Endothelial cell of umbilical vein (primary cell): ENCODE results near the gene SOX5. TPM values are rescaled to one million over a fixed set of nuclear protein-coding genes. Genes with fewer than 3 reads are reported as not detected.

Source experiments
- BruUV-seq: library from RNA; stranded (reverse); fragments of 400-500 nt; replicated peaks from 2 replicates; lab custom pipeline; 2021; lab: Mats Ljungman, UMichigan
- CTCF ChIA-PET: fragments of 300-600, 350-600 bp; sonication (Branson Sonifier 250); formaldehyde crosslinking; loops from one replicate; lab custom pipeline; 2021; ENCODE audit warnings: antibody characterized with exemption, inconsistent platforms; lab: Charles Lee
- POLR2A ChIA-PET: fragments of 300-600, 350-600 bp; sonication (Branson Sonifier 250); formaldehyde crosslinking; loops from one replicate; lab custom pipeline; 2021; ENCODE audit warnings: antibody characterized with exemption, inconsistent platforms; lab: Charles Lee
- DNase-seq: peaks from one replicate; pipeline ENCODE4 v3.0.0-alpha.2; 2011; ENCODE audit warnings: low read depth, low spot score
- FAIRE-seq: peaks from 2 replicates; lab custom pipeline; 2011; peaks lifted over from hg19 to GRCh38; lab: Jason Lieb, UNC
- H2AFZ ChIP-seq: 2 replicates; pipeline ENCODE4 v1.6.0; 2012; ENCODE audit warnings: low read depth, low read length, control low read depth, inconsistent platforms
- H3K27ac ChIP-seq: 2 replicates; pipeline ENCODE4 v1.5.1; 2011; ENCODE audit warnings: low read depth, mild to moderate bottlenecking, control low read depth, low read length, moderate library complexity; ENCODE audit not compliant: insufficient read depth
- H3K27me3 ChIP-seq, 2 experiments: 2 replicates each; pipeline versions ENCODE4 v1.6.0 to v1.6.1; 2011; ENCODE audit warnings: low read length in 2 of 2, mixed read lengths in 1 of 2; ENCODE audit not compliant: control insufficient read depth in 2 of 2, insufficient read depth in 2 of 2
- H3K36me3 ChIP-seq, 2 experiments: 2 replicates in 1 of 2; 3 replicates in 1 of 2; pipeline ENCODE4 v1.5.1; 2011; ENCODE audit warnings: low read length in 2 of 2, mild to moderate bottlenecking in 1 of 2, moderate library complexity in 1 of 2; ENCODE audit not compliant: control insufficient read depth in 2 of 2, insufficient read depth in 2 of 2; ENCODE audit errors: extremely low read depth in 1 of 2
- H3K4me1 ChIP-seq: 3 replicates; pipeline ENCODE4 v1.5.1; 2011; ENCODE audit warnings: mild to moderate bottlenecking, low read length; ENCODE audit not compliant: control insufficient read depth, insufficient read depth; ENCODE audit errors: extremely low read depth
- H3K4me2 ChIP-seq: 2 replicates; pipeline ENCODE4 v1.6.1; 2011; ENCODE audit warnings: low read length, control low read depth, mixed read lengths; ENCODE audit not compliant: insufficient read depth
- H3K4me3 ChIP-seq, 3 experiments: fragments of 200-600 bp in 1 of 3; sonication (generic), shearing (Covaris generic) in 1 of 3; replicated peaks in 1 of 3; 2 replicates each; pipeline ENCODE4 v1.5.1; 2011 to 2016; ENCODE audit warnings: control low read depth in 3 of 3, low read length in 3 of 3, mild to moderate bottlenecking in 2 of 3, inconsistent platforms in 1 of 3, low read depth in 1 of 3, moderate library complexity in 1 of 3; ENCODE audit not compliant: insufficient read depth in 1 of 3
- H3K79me2 ChIP-seq: 2 replicates; pipeline ENCODE4 v1.6.0; 2012; ENCODE audit warnings: low read length, inconsistent platforms; ENCODE audit not compliant: control insufficient read depth, insufficient read depth
- H3K9ac ChIP-seq: replicated peaks from 2 replicates; pipeline ENCODE3; 2011; ENCODE audit warnings: low read length, control low read depth; ENCODE audit not compliant: insufficient read depth; ENCODE audit errors: extremely low read depth
- H3K9me1 ChIP-seq: replicated peaks from 3 replicates; pipeline ENCODE4 v1.6.0; 2011; ENCODE audit warnings: mild to moderate bottlenecking, low read length; ENCODE audit not compliant: control insufficient read depth, insufficient read depth; ENCODE audit errors: extremely low read depth
- H3K9me3 ChIP-seq: replicated peaks from 2 replicates; pipeline ENCODE4 v1.5.1; 2012; ENCODE audit warnings: low read length, inconsistent platforms; ENCODE audit not compliant: control insufficient read depth, insufficient read depth
- H4K20me1 ChIP-seq: replicated peaks from 2 replicates; pipeline ENCODE3; 2011; ENCODE audit warnings: mild to moderate bottlenecking, low read length; ENCODE audit not compliant: control insufficient read depth, insufficient read depth; ENCODE audit errors: extremely low read depth
- CTCF ChIP-seq, 2 donors: IDR thresholded peaks; 1 replicate in 1 of 2; 2 replicates in 1 of 2; pipeline ENCODE4 v1.5.1; 2011; ENCODE audit warnings: low read length in 2 of 2, mild to moderate bottlenecking in 2 of 2, moderate library complexity in 2 of 2, control low read depth in 1 of 2, inconsistent platforms in 1 of 2, low read depth in 1 of 2; ENCODE audit not compliant: insufficient read depth in 1 of 2; ENCODE audit errors: extremely low read depth in 1 of 2
- EZH2 ChIP-seq: IDR thresholded peaks from 2 replicates; pipeline ENCODE4 v1.6.1; 2012; ENCODE audit warnings: borderline replicate concordance, low read depth, mild to moderate bottlenecking, moderate library complexity, low read length, inconsistent platforms; ENCODE audit not compliant: severe bottlenecking
- FOS ChIP-seq: IDR thresholded peaks from 2 replicates; pipeline ENCODE4 v1.6.1; 2011; ENCODE audit warnings: mild to moderate bottlenecking, low read length, moderate library complexity, borderline replicate concordance; ENCODE audit not compliant: insufficient read depth
- GATA2 ChIP-seq: IDR thresholded peaks from 2 replicates; pipeline ENCODE4 v1.7.0; 2011; ENCODE audit warnings: low read depth, mild to moderate bottlenecking, moderate library complexity, mixed read lengths, low read length; ENCODE audit not compliant: insufficient read length, insufficient read depth
- JUN ChIP-seq: IDR thresholded peaks from 2 replicates; pipeline ENCODE4 v1.6.1; 2011; ENCODE audit warnings: borderline replicate concordance, low read depth; ENCODE audit not compliant: insufficient read length, insufficient read depth
- MAX ChIP-seq: IDR thresholded peaks from 2 replicates; pipeline ENCODE4 v1.6.1; 2011; ENCODE audit not compliant: insufficient read depth, insufficient read length
- MYC ChIP-seq: IDR thresholded peaks from one replicate; pipeline ENCODE4 v1.6.1; 2011; ENCODE audit warnings: mild to moderate bottlenecking, low read depth, low read length
- POLR2A ChIP-seq: IDR thresholded peaks from 2 replicates; pipeline ENCODE4 v1.6.1; 2012; ENCODE audit warnings: low read depth, mild to moderate bottlenecking, control low read depth, low read length
- POLR2AphosphoS5 ChIP-seq: IDR thresholded peaks from 2 replicates; pipeline ENCODE4 v1.6.1; 2012; ENCODE audit warnings: low read depth, mild to moderate bottlenecking, control low read depth, low read length, moderate library complexity; ENCODE audit not compliant: insufficient read depth
- dilution Hi-C: fragments of 300-500 bp; cut with MboI; formaldehyde crosslinking; loops from one replicate; pipeline ENCODE4 v1.15.0; 2019; ENCODE audit warnings: low sequenced_read_pairs; ENCODE audit not compliant: extremely low pct_ligation_motif_present
- intact Hi-C: fragments of 100-400 bp; cut with micrococcal nuclease; formaldehyde crosslinking; loops from one replicate; pipeline ENCODE4 v1.10.0; 2022
- polyA plus RNA-seq, 4 experiments: library from polyadenylated mRNA; depleted of rRNA in 3 of 4; stranded (reverse) in 3 of 4; unstranded in 1 of 4; fragments of >200 nt; gene quantifications; 2 replicates each; pipeline versions ENCODE4 v1.2.1 to v1.2.3, GENCODE V29; 2011 to 2012; ENCODE audit warnings: missing spikeins in 1 of 4
- total RNA-seq: library from RNA; stranded (reverse); gene quantifications from 2 replicates; pipeline ENCODE4 v1.2.3, GENCODE V29; 2021

Gene SOX5
- total and polyA plus RNA-seq, 2 donors (not counting 3 experiments of a cell fraction or from before 2014, with no cell fraction given): 0.63 to 3.5 TPM

GRCh38 chr12:23600919-23601318 is 348.6 kb downstream of the SOX5 start:
- ChIA-PET POLR2A (no interaction called here), CTCF (no interaction called here)
- TF ChIP-seq CTCF (IDR thresholded peaks at IDR 0.05; ENCODE audit: extremely low read depth in 1 of 2, insufficient read depth in 1 of 2, low read depth in 1 of 2, low read length in 2 of 2) (no peak), GATA2 (no peak), EZH2 (no peak), MAX (no peak), MYC (no peak)
- FAIRE-seq (no peak), DNase-seq (no peak)
- Histone ChIP-seq H3K36me3 (no peaks in the 10 kb centered on the region), H3K9me3 (no peaks in the 10 kb centered on the region), H3K4me1 (no peaks in the 10 kb centered on the region), H3K79me2 (no peaks in the 10 kb centered on the region), H3K9ac (no peak overlapping the region), H2AFZ (no peak overlapping the region), H3K4me2 (no peak overlapping the region), H3K9me1 (no peaks in the 10 kb centered on the region), H4K20me1 (no peaks in the 10 kb centered on the region), H3K27ac (no peak overlapping the region), H3K27me3 (no peaks in the 10 kb centered on the region), H3K4me3 (no peak overlapping the region)
- BruUV-seq: no TSS peak
- dilution Hi-C loops: no loop called here
- intact Hi-C loops: no loop called here

- ChIA-PET POLR2A (no interaction called here), CTCF (no interaction called here)
- no peaks in the 10 kb centered on the region for H3K36me3 ChIP-seq
- no peak overlapping the region for H3K27ac ChIP-seq
- FAIRE-seq: no peak
- no peak overlapping the region for H3K4me2 ChIP-seq
- no peaks in the 10 kb centered on the region for H3K79me2 ChIP-seq
- dilution Hi-C loops (no loop called here), intact Hi-C loops (no loop called here)
- no peaks in the 10 kb centered on the region for H3K27me3 ChIP-seq
- H4K20me1 ChIP-seq: no peaks in the 10 kb centered on the region
- no peak overlapping the region for H3K9ac ChIP-seq
- DNase-seq: no peak
- H3K4me1 ChIP-seq: no peaks in the 10 kb centered on the region
- TF ChIP-seq POLR2AphosphoS5: no peak
- no peak for TF ChIP-seq EZH2
- no peak for TF ChIP-seq MAX
- no peak for TF ChIP-seq MYC
- no peak for TF ChIP-seq JUN
- no peak for TF ChIP-seq GATA2
- no peak for TF ChIP-seq FOS
- no peak for TF ChIP-seq CTCF (IDR thresholded peaks at IDR 0.05; ENCODE audit: extremely low read depth in 1 of 2, insufficient read depth in 1 of 2, low read depth in 1 of 2, low read length in 2 of 2)
- no peak for TF ChIP-seq POLR2A
- BruUV-seq: no TSS peak
- no peak overlapping the region for H2AFZ ChIP-seq
- H3K4me3 ChIP-seq: no peak overlapping the region
- no peaks in the 10 kb centered on the region for H3K9me3 ChIP-seq
- H3K9me1 ChIP-seq: no peaks in the 10 kb centered on the region
Measured at GRCh38 chr12:23596568-23596967, 352.9 kb downstream of the SOX5 start.
